SKM-1 (cell line): ENCODE results near the gene IGHMBP2.

Experiments used
- DNase-seq: peaks from one replicate; lab custom pipeline; 2025; ENCODE audit not compliant: unreplicated experiment; lab: John Stamatoyannopoulos, UW

Gene IGHMBP2

DNA sequence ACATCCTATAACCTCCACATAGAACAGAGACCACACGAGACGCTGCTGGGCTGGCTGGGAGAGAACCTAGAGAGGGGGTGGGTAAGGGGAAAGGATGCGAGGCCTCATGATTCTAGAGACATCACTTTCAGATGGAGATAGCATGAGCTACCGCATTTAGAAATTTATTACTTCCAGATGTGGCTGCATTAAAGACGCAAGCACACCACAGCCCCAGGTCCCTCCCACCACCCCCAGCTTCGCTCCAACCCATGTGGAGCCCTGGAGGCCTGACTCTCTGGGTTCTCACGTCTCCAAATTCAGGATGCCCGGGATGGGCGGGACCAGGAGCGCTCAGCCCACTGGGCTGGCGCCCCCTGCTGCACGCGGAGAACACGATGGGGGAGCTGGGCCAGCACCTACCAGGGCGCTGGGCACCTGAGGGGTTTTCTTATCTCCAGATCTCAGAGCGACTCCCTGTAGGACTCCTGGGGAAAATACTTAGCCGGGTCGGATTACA is 13.7 kb upstream of the IGHMBP2 start:
- no peak for DNase-seq

- DNase-seq = no peak
Measured at GRCh38 chr11:68890490-68891231, 13.0 kb upstream of the IGHMBP2 start.

GRCh38 chr11:68891351-68891948 is 12.2 kb upstream of the IGHMBP2 start:
- DNase-seq = no peak

DNA sequence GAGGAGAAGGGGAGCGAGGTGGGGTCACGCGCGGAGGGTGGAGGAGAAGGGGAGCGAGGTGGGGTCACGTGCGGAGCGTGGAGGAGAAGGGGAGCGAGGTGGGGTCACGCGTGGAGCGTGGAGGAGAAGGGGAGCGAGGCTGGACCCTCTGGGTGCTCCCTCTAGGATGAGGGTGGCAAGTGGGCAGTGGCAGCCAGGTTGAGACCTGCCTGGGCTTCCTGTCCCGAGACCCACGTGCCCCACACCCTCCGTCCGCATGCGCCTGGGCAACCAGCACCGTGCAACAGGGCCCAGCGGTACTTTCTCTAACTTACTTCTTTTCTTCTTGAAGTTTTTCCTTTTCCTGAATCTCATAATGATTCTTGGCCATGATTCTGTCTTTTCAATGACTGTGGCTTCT is 11.1 kb upstream of the IGHMBP2 start:
- no peak for DNase-seq

- DNase-seq = no peak
Measured at GRCh38 chr11:68893282-68893681, 10.4 kb upstream of the IGHMBP2 start.

GRCh38 chr11:68896171-68896959 is 7.3 kb upstream of the IGHMBP2 start:
- no peak for DNase-seq

DNA sequence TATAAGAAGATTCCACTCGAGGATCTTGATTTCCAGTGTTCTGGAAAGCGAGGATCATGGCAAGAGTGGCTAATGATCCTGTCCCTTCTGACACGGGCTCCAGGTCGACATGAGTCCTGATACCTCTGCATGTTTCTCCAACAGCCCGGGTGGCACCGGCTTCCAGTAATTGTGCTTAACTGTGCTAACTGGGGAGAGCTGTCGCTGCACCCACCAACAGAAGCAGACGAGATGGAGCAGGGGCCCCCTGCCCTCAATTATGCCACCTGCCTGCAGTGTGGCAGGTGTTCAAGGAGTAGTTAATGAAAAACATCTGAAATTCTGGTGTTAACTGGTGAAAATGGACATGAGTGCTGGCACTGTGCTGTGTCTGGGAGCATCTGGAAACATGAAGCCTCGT is 6.2 kb upstream of the IGHMBP2 start:
- no peak for DNase-seq

GRCh38 chr11:68900835-68901381 is 2.8 kb upstream of the IGHMBP2 start:
- no peak for DNase-seq

DNA sequence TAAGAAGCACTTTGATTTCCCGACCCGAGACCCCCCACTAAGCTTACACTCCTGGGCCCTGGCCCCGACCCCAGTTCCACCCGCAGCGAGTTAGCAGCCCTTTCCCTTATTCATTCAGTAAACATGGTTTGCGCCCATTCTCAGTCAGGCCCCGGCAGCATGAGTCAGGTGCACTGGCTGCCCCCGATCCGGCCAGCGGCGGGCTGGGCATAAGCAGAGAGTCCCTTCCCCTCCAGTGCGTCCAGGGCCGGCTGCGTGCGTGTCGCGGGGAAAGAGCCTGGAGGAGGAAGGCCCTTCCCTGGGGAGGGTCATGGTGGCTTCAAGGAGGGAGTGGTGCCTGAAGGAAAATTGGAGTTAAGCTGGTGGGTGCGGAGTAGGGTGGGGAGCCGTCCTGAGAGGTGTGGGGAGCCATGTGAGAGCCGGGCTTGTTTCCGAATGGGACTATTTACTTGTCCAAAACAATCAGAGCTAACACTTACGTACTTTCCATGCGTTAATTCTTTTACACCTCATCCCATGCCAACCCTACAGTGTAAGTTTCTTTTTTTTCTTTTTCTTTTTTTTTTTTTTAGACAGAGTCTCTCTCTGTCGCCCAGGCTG is 657 bp downstream of the IGHMBP2 start:
- DNase-seq = no peak

- no peak for DNase-seq
Measured at GRCh38 chr11:68905421-68906360, 2.0 kb downstream of the IGHMBP2 start.

- DNase-seq = no peak
Measured at GRCh38 chr11:68908273-68908672, 4.6 kb downstream of the IGHMBP2 start.

DNA sequence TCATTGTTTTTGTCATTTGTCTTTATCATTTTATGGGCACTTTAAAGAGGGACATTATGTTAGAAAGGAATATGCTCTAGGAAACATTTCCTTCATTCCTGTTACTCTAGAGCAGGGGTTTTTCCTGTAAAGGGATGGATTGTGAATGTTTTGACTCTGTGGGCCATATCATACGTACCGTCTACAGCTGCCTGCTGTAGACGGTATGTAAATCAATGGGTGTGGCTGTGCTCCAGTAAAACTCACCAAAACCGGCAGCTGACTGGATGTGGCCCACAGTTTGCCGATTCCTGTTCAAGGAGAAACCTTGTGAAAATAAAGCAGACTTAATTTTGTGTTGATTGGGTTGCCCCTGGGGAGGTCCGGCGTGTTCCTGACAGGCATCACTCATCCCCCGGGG is 7.3 kb downstream of the IGHMBP2 start:
- no peak for DNase-seq

DNA sequence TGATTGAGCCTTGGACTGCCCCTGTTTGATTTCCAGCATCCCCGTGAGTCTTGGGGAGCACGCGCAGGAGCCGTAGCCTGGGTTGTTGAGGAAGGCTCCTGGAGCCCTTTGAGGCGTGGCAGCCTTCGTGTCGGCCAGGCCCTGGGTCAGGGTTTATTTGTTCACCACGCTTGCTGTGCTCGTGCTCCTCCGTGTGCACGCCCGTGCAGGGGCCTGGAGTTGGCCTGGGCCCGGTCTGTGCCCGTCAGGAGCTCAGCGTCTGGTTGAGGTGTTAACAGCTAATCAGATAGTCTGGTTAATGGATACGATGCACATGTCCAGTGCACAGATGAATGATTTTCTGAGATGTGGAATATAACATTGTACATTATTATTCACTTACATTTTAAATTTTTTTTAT is 8.0 kb downstream of the IGHMBP2 start:
- DNase-seq = no peak

- DNase-seq = no peak
Measured at GRCh38 chr11:68912254-68912653, 8.6 kb downstream of the IGHMBP2 start.

GRCh38 chr11:68913188-68913587 is 9.5 kb downstream of the IGHMBP2 start:
- DNase-seq = no peak

GRCh38 chr11:68914761-68915160 is 11.1 kb downstream of the IGHMBP2 start:
- no peak for DNase-seq

- no peak for DNase-seq
Measured at GRCh38 chr11:68916439-68916838, 12.7 kb downstream of the IGHMBP2 start.

DNA sequence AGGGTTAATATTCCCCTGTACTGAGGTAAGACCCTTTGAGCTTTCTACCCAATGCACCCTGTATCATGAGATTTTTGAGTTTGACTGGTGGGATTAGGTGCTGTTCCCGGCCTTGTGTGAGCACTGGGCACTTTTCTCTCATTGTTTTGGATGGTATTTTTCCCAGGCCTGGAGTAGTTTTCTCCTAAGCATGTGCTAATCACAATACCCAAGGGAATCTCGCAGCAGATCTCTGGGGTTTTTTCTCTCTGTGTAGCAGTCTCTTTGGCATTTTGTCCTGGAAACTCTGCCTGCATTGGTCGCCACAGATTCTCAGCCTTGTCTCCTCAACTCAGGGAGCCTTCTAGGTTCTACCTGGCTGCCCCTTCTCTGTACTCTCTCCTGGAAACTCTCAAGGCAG is 19.9 kb downstream of the IGHMBP2 start:
- no peak for DNase-seq

GRCh38 chr11:68924073-68924925 is 20.6 kb downstream of the IGHMBP2 start:
- DNase-seq = no peak
